Activated T-helper 17 cell treated with anti-CD3 and anti-CD28 coated beads, Interleukin-2, amount 50 U/mL, for 72 hours (primary cell): ENCODE results near the gene KRT71. TPM values are rescaled to one million over a fixed set of nuclear protein-coding genes. Genes with fewer than 3 reads are reported as not detected.
"Not testable (repeated sequence)": the region's sequence is repeated elsewhere in the genome, so short reads cannot be mapped to it uniquely, and the experiment has no call there.

Source experiments
- ATAC-seq: fragments of 150-1000 bp; cut with Tn5 transposase; replicated peaks from 2 replicates; pipeline ENCODE4 v1.10.0; 2021; ENCODE audit warnings: mild to moderate bottlenecking, moderate library complexity
- H3K27ac Mint-ChIP-seq: one replicate; pipeline ENCODE4 v1.8.0; 2022; ENCODE audit warnings: mixed read lengths
- H3K27me3 Mint-ChIP-seq: one replicate; pipeline ENCODE4 v1.8.0; 2022; ENCODE audit warnings: mixed read lengths
- H3K36me3 Mint-ChIP-seq: one replicate; pipeline ENCODE4 v1.8.0; 2022; ENCODE audit warnings: low read depth, mild to moderate bottlenecking, mixed read lengths
- H3K4me1 Mint-ChIP-seq: one replicate; pipeline ENCODE4 v1.8.0; 2022; ENCODE audit warnings: mixed read lengths
- H3K4me3 Mint-ChIP-seq: one replicate; pipeline ENCODE4 v1.8.0; 2022; ENCODE audit warnings: mild to moderate bottlenecking, mixed read lengths
- H3K9me3 Mint-ChIP-seq: one replicate; pipeline ENCODE4 v1.8.0; 2022; ENCODE audit warnings: mixed read lengths
- total RNA-seq, 2 donors: library from RNA; stranded (reverse); gene quantifications; one replicate each; pipeline ENCODE4 v1.2.3, GENCODE V29; 2022

Gene KRT71
- total RNA-seq, 2 donors from 2014 or later: not detected

DNA sequence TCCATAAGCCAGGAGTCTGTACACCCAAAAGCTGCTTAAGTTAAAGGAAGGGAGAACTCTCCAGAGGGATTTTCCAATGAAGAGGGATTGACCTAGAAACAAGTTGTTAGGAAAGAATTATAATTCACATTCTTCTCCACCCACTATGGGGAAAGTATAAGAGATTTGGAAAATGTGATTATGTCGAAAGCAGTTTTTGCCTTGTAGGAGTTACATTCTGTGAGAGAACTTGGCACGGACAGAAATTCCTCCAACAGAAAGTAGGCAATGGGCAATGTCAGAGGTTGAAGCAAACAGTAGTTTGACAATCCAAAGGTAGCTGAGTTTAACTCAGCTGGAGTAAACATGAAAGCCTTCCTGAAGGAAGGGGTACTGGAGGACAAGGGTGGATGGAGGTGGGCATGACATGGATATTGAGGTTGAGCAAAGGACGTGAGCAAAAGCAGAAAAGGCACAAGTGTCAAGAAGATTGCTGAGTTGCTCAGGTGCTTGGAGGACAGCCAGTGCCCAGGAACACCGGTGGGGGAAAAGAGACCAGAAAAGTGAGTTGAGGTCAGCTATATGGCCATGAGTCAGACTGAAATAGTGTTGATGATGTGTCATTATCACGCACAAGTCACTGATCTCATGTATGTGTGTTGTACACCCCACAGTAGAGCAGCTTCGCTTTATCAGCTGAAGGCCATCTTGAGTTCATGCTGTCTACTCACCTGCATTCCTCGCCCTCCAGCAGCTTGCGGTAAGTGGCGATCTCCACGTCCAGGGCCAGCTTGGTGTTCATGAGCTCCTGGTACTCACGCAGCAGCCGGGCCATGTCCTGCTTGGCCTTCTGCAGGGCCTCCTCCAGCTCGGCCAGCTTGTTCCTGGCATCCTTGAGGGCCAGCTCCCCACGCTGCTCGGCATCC is 36.8 kb downstream of the KRT71 start:
- H3K4me1 Mint-ChIP-seq: no peaks in the 10 kb centered on the region

DNA sequence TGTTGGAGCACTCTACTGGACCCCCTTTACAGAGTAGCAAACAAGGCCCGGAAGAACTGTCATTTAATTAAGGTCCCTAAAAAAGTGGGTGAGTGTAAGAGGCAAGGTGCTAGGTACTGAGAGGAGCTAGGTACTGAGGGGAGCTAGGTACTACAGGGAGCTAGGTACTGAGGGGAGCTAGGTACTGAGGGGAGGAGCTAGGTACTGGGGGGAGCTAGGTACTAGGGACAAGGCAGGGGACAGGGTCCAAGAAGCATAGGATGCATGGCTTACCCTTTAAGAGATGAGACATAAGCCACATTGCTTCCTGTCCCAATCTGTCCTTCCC is 37.7 kb downstream of the KRT71 start:
- Mint-ChIP-seq H3K4me3 (no peak overlapping the region), H3K4me1 (no peaks in the 10 kb centered on the region), H3K27ac (no peak overlapping the region), H3K36me3 (no peaks in the 10 kb centered on the region), H3K27me3 (peaks cover 16% of the 10 kb centered on the region), H3K9me3 (peaks cover 8% of the 10 kb centered on the region)
- no peak for ATAC-seq

More for the DNA sequence above, 36.8 kb downstream of the KRT71 start:
- no peak overlapping the region for H3K27ac Mint-ChIP-seq
- peaks cover 7% of the 10 kb centered on the region for H3K9me3 Mint-ChIP-seq
- H3K4me3 Mint-ChIP-seq: no peak overlapping the region
- peak; percentile 29 for ATAC-seq
- no peaks in the 10 kb centered on the region for H3K36me3 Mint-ChIP-seq
- H3K27me3 Mint-ChIP-seq: peaks cover 14% of the 10 kb centered on the region

- no peak overlapping the region for H3K27ac Mint-ChIP-seq
- peaks cover 19% of the 10 kb centered on the region for H3K27me3 Mint-ChIP-seq
- H3K4me3 Mint-ChIP-seq: no peak overlapping the region
- no peaks in the 10 kb centered on the region for H3K36me3 Mint-ChIP-seq
- no peak for ATAC-seq
- H3K4me1 Mint-ChIP-seq: no peaks in the 10 kb centered on the region
- H3K9me3 Mint-ChIP-seq: peaks cover 8% of the 10 kb centered on the region
These were observed 38.2 kb downstream of the KRT71 start for GRCh38 chr12:52514471-52515318.

- peaks cover 8% of the 10 kb centered on the region for H3K9me3 Mint-ChIP-seq
- no peak overlapping the region for H3K27ac Mint-ChIP-seq
- H3K36me3 Mint-ChIP-seq: no peaks in the 10 kb centered on the region
- H3K4me3 Mint-ChIP-seq: no peak overlapping the region
- ATAC-seq: no peak
- H3K27me3 Mint-ChIP-seq: peaks cover 24% of the 10 kb centered on the region
- no peaks in the 10 kb centered on the region for H3K4me1 Mint-ChIP-seq
These were observed 39.2 kb downstream of the KRT71 start for GRCh38 chr12:52513736-52514135.

GRCh38 chr12:52508211-52508610 is 44.7 kb downstream of the KRT71 start:
- H3K27ac Mint-ChIP-seq: no peak overlapping the region
- peaks cover 8% of the 10 kb centered on the region for H3K9me3 Mint-ChIP-seq
- no peak overlapping the region for H3K4me3 Mint-ChIP-seq
- no peaks in the 10 kb centered on the region for H3K36me3 Mint-ChIP-seq
- H3K27me3 Mint-ChIP-seq: peaks cover 45% of the 10 kb centered on the region
- no peak for ATAC-seq
- no peaks in the 10 kb centered on the region for H3K4me1 Mint-ChIP-seq

DNA sequence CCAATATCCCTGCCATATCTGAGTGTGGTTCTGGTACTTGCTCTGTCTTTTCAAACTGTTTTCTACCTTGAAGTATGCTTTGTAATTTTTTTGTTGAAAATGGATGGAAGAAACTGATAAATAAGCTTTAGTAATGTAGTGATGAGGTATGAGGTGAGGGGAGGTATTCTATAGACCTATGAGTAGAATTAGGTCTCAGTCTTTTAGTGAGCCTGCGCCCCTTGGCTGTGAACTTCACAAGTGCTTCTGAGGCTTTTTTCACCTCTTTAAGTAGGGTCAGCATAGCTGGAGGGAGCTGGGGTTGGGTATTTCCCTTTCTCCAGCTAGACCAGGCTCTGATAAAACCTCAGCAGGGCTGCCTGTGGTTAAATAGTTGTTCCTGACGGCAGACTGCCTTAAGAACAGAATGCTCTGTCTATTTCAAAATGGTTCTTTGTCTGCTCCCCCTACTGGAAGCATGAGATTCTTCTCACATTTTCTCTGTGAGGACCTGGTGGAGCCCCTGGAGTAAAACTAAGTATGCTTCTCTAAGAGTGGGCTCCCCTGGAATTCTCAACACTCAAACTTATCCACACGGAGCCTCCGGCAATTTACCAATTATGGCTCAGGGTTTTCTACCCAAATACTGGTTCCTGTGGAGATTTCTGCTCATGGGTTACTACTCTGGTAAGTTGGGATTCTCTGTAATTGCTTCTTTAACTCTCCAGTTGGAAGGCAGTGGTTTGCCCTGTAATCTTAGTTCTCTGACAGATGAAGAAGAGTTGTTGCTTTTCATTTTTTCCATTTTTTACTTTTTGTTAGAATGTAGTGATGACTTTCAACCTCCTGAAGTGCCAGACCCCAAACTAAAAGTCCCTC is 45.9 kb downstream of the KRT71 start:
- peaks cover 8% of the 10 kb centered on the region for H3K9me3 Mint-ChIP-seq
- peaks cover 38% of the 10 kb centered on the region for H3K27me3 Mint-ChIP-seq
- ATAC-seq: no peak
- H3K4me3 Mint-ChIP-seq: no peak overlapping the region
- H3K36me3 Mint-ChIP-seq: no peaks in the 10 kb centered on the region
- H3K27ac Mint-ChIP-seq: no peak overlapping the region
- H3K4me1 Mint-ChIP-seq: no peaks in the 10 kb centered on the region

- Mint-ChIP-seq H3K27me3 (peaks cover 34% of the 10 kb centered on the region), H3K36me3 (no peaks in the 10 kb centered on the region), H3K4me3 (no peak overlapping the region)
These were observed 50.1 kb downstream of the KRT71 start for GRCh38 chr12:52502877-52503276.

GRCh38 chr12:52501490-52501889 is 51.5 kb downstream of the KRT71 start:
- Mint-ChIP-seq H3K36me3 (no peaks in the 10 kb centered on the region), H3K27ac (no peak overlapping the region), H3K4me3 (no peak overlapping the region), H3K9me3 (no peaks in the 10 kb centered on the region), H3K27me3 (peaks cover 23% of the 10 kb centered on the region), H3K4me1 (no peaks in the 10 kb centered on the region)
- ATAC-seq: no peak

More at GRCh38 chr12:52502877-52503276, 50.1 kb downstream of the KRT71 start:
- no peaks in the 10 kb centered on the region for H3K4me1 Mint-ChIP-seq
- H3K9me3 Mint-ChIP-seq: no peaks in the 10 kb centered on the region
- no peak overlapping the region for H3K27ac Mint-ChIP-seq
- no peak for ATAC-seq

DNA sequence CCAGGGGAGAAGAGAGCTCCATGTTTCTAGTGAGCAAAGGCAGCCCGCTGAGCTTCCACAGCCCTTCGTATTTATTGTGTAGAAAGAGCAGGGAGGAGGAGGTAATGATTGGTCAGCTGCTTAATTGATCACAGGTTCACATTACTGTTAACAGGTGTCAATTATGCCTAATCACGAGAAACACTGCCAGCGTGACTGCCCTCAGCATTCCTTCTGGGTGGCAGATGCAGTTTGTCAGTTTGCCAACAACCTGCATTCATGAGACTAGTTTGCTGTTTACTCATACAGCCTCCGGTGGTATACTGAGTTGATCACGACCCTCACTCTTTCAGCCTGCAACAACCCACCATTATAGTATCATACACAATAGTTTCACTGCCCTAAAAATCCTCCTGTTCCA is 52.4 kb downstream of the KRT71 start:
- peaks cover 25% of the 10 kb centered on the region for H3K27me3 Mint-ChIP-seq
- not testable (repeated sequence) for ATAC-seq, H3K36me3 Mint-ChIP-seq, H3K4me3 Mint-ChIP-seq, H3K4me1 Mint-ChIP-seq, H3K27ac Mint-ChIP-seq, H3K9me3 Mint-ChIP-seq

GRCh38 chr12:52499806-52500560 is 53.0 kb downstream of the KRT71 start:
- Mint-ChIP-seq H3K27me3 (peaks cover 25% of the 10 kb centered on the region), H3K36me3 (no peaks in the 10 kb centered on the region), H3K4me3 (no peak overlapping the region)

DNA sequence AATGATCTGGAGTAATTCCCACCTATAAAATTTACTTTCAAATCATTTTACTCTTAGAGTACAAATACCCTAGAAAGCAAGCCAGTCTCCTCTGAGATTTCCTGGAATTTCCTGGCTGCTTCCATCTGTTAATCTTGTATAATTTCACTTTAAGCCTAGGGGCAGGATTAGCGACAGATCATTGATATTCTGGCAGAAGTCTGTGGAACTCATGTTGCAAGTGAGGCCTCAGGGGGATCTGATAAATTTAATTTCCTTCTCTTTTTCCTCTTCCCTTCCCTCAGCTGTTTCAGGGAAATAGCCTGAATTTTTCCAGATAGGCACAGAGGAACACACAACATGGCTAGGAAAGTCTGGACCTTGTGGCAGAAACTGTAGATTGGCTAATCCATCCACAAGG is 54.0 kb downstream of the KRT71 start:
- Mint-ChIP-seq H3K4me1 (no peaks in the 10 kb centered on the region), H3K27me3 (peaks cover 30% of the 10 kb centered on the region), H3K9me3 (no peaks in the 10 kb centered on the region), H3K4me3 (no peak overlapping the region), H3K27ac (no peak overlapping the region), H3K36me3 (no peaks in the 10 kb centered on the region)
- no peak for ATAC-seq

More at GRCh38 chr12:52499806-52500560, 53.0 kb downstream of the KRT71 start:
- no peak overlapping the region for H3K27ac Mint-ChIP-seq
- no peaks in the 10 kb centered on the region for H3K4me1 Mint-ChIP-seq
- no peak for ATAC-seq
- H3K9me3 Mint-ChIP-seq: no peaks in the 10 kb centered on the region

- Mint-ChIP-seq H3K4me3 (no peak overlapping the region), H3K4me1 (no peaks in the 10 kb centered on the region), H3K36me3 (no peaks in the 10 kb centered on the region), H3K9me3 (no peaks in the 10 kb centered on the region), H3K27ac (no peak overlapping the region), H3K27me3 (peaks cover 39% of the 10 kb centered on the region)
- no peak for ATAC-seq
These were observed 55.0 kb downstream of the KRT71 start for GRCh38 chr12:52497975-52498374.

DNA sequence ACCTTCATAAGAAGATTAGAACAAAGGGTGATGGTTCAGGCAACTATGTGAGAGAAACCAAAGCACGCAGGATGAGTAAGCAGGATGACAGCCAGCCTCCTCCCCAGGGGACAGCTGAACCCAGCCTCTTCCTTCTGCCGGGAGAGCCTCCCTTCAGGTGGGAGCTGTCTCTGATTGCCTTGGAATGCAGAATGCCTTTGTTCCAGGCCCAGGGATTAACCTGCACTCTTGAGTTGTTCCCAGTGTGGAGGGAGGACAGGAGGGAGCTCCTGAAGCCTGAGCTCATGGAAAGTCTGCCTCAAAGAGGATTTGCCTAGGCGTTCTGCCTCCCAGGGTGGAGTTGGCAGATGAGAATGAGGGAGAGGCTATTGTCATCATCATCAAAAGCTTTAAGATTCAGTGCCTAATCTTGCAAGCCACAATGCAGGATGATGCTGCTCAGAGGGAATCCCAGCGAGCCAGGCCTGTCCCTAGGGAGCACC is 56.3 kb downstream of the KRT71 start:
- peaks cover 41% of the 10 kb centered on the region for H3K27me3 Mint-ChIP-seq
- no peaks in the 10 kb centered on the region for H3K9me3 Mint-ChIP-seq
- no peak overlapping the region for H3K4me3 Mint-ChIP-seq
- no peak overlapping the region for H3K27ac Mint-ChIP-seq
- no peaks in the 10 kb centered on the region for H3K4me1 Mint-ChIP-seq
- H3K36me3 Mint-ChIP-seq: no peaks in the 10 kb centered on the region
- no peak for ATAC-seq
